Limb (tissue), 2 donors: ENCODE data around the gene SCTR.

Experiments used
- DNase-seq, 2 donors: peaks; one replicate each; pipeline ENCODE4 v3.0.0-alpha.2; 2016; ENCODE audit errors: extremely low spot score in 2 of 2

The SCTR gene

GRCh38 chr2:119523383-119523951, 816 bp downstream of the SCTR start:
- DNase-seq: no peak

GRCh38 chr2:119522671-119523070, 1.6 kb downstream of the SCTR start:
- no peak for DNase-seq

GRCh38 chr2:119521433-119522050, 2.7 kb downstream of the SCTR start:
- DNase-seq: no peak

- no peak for DNase-seq
Observed at GRCh38 chr2:119520696-119521432, 3.4 kb downstream of the SCTR start.

GRCh38 chr2:119519057-119519408, 5.2 kb downstream of the SCTR start:
- DNase-seq: no peak

GRCh38 chr2:119518401-119519056, 5.8 kb downstream of the SCTR start:
- no peak for DNase-seq

- peak; percentile 18 to 47 for DNase-seq
Observed at GRCh38 chr2:119517433-119517832, 6.8 kb downstream of the SCTR start.

GRCh38 chr2:119516121-119516520, 8.2 kb downstream of the SCTR start:
- no peak for DNase-seq

GRCh38 chr2:119513832-119514231, 10.5 kb downstream of the SCTR start:
- no peak for DNase-seq

GRCh38 chr2:119512946-119513345, 11.3 kb downstream of the SCTR start:
- no peak for DNase-seq

GRCh38 chr2:119511989-119512388, 12.3 kb downstream of the SCTR start:
- no peak for DNase-seq

- DNase-seq: no peak
Observed at GRCh38 chr2:119508756-119509155, 15.5 kb downstream of the SCTR start.

GRCh38 chr2:119496682-119497081, 27.6 kb downstream of the SCTR start:
- DNase-seq: no peak

GRCh38 chr2:119495948-119496347, 28.3 kb downstream of the SCTR start:
- DNase-seq: no peak

GRCh38 chr2:119494163-119494790, 30.0 kb downstream of the SCTR start:
- DNase-seq: no peak

GRCh38 chr2:119491776-119492525, 32.3 kb downstream of the SCTR start:
- DNase-seq: peak in 1 of 2 donors; percentile 13

- no peak for DNase-seq
Observed at GRCh38 chr2:119490653-119491195, 33.6 kb downstream of the SCTR start.

GRCh38 chr2:119490106-119490505, 34.2 kb downstream of the SCTR start:
- DNase-seq: no peak

- no peak for DNase-seq
Observed at GRCh38 chr2:119489232-119489952, 34.9 kb downstream of the SCTR start.
